ENCODE results near the gene CLCN1. TPM values are rescaled to one million over a fixed set of nuclear protein-coding genes. Genes with fewer than 3 reads are reported as not detected.

Gene CLCN1
- total and polyA plus RNA-seq, 10 of the 15 experiments (the other 5 are each of a cell fraction or from before 2014, with no cell fraction given) = 0.30 TPM; not detected in 9

DNA sequence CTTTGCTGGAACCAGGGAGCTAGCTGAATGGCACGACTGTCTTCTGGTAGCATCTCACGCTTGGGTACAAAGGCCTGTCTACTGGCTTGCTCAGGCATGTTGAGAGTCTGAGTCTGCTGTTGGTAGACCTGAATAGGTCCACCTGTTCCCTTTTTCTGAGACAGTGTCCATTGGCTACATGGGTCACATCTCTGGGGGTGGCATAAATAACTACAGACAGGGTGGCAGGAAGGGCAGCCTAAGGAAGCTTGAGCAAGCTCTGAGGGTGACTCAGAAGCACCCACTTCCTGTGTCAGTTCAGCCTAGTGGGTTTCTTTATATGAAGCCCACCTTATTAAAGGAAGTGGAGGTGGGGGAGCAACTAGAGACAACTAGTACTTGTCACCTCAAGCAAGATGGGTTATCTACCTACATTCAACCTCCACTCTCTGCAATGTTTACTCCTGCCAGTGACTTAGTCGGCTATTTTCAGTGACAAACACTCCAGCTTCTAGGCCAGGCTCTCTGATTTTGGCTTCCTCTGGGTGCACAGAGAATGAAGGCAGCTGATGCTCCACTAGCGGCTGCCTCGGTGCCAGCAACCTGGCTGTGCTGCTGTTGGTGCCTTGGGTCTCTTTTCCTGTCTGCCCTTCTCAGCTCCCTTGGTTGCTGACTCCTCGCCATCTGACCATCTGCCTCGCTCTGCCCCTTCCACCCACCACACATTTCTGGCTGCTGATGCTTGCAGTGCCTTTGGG is 59.6 kb downstream of the CLCN1 start (continued):
- TF ChIP-seq MLLT1 (IDR thresholded peaks at IDR 0.05) (no peak), EGR1 (IDR thresholded peaks at IDR 0.05; ENCODE audit: borderline replicate concordance in 1 of 2, low read depth in 2 of 2, low read length in 2 of 2) (no peak)

DNA sequence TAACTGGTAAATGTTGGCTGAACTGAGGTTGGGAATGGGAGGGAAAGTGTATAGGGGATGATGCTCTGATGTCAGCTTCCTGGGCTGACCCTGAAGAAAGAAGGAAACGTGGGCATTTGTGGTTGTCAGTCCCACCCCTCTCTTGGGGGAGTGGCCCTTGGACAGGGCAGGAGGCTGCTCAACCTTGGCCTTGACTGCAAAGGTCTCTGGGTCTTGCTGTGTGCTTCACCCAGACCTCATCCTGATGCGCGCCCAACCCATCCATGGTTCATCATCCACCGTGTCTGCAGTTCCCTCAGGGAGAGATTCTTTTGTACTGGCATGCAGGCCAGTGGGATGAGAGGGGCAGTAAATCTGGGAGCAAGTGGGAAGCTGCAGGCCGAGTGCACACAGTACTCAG is 60.5 kb downstream of the CLCN1 start:
- Histone ChIP-seq H3K79me2 (ENCODE audit: control insufficient read depth, insufficient read depth, low read length) (peaks cover 10% of the 10 kb centered on the region), H4K20me1 (ENCODE audit: control insufficient read depth, insufficient read depth) (no peaks in the 10 kb centered on the region), H3K9me3 (replicated peaks; ENCODE audit: control insufficient read depth, insufficient read depth, low read length) (no peaks in the 10 kb centered on the region), H3K4me1 (ENCODE audit: control insufficient read depth, insufficient read depth, low read length) (peaks cover 12% of the 10 kb centered on the region), H3K27me3 (replicated peaks in 1 of 2; ENCODE audit: control insufficient read depth in 2 of 2, insufficient read depth in 2 of 2, low read length in 1 of 2) (no peaks in the 10 kb centered on the region), H2AFZ (ENCODE audit: control insufficient read depth, low read depth, low read length) (no peak overlapping the region), H3K9ac (ENCODE audit: control insufficient read depth, insufficient read depth, low read length) (no peak overlapping the region), H3K36me3 (ENCODE audit: control insufficient read depth in 2 of 2, insufficient read depth in 2 of 2, low read length in 1 of 2) (no peaks in the 10 kb centered on the region), H3K27ac (ENCODE audit: control insufficient read depth, insufficient read depth) (no peak overlapping the region), H3K4me3 (no peak overlapping the region), H3K4me2 (ENCODE audit: control insufficient read depth, insufficient read depth) (no peak overlapping the region)
- ChIA-PET CTCF (interaction anchor here (3.5 kb wide), 1 partner anchor 40 kb away, joined by 12 read pairs; no protein-coding TSS in a partner anchor), POLR2A (no interaction called here), SMC1A (ENCODE audit: uncharacterized antibody, unreplicated experiment) (no interaction called here), RAD21 (ENCODE audit: unreplicated experiment) (no interaction called here)
- TF ChIP-seq STAT1 (conservative IDR thresholded peaks at IDR 0.05) (no peak), CEBPB (IDR thresholded peaks at IDR 0.05; ENCODE audit: borderline replicate concordance in 1 of 2, low read depth in 2 of 2, low read length in 2 of 2) (no peak), RUNX3 (IDR thresholded peaks at IDR 0.05; ENCODE audit: low read length) (no peak), SUZ12 (IDR thresholded peaks at IDR 0.05; ENCODE audit: unreplicated experiment) (no peak), RAD51 (IDR thresholded peaks at IDR 0.05) (no peak), PML (IDR thresholded peaks at IDR 0.05; ENCODE audit: low read length) (no peak), NFYA (IDR thresholded peaks at IDR 0.05; ENCODE audit: borderline replicate concordance, low read depth, low read length) (no peak), RELA (IDR thresholded peaks at IDR 0.05; ENCODE audit: borderline replicate concordance, partially characterized antibody) (no peak), CREB1 (IDR thresholded peaks at IDR 0.05; ENCODE audit: low read depth) (no peak)
- DNase-seq (ENCODE audit: low read depth, low spot score) (no peak), ATAC-seq (no peak), FAIRE-seq (no peak)
- 65% methylated on average over 5 of the region's 5 CpGs for WGBS (ENCODE audit: insufficient coverage, insufficient replicate concordance, low lambda C conversion rate, missing lambda C conversion rate)
- in situ Hi-C loops (cut with MboI) (no loop called here), intact Hi-C loops (cut with micrococcal nuclease; ENCODE audit: unreplicated experiment) (no loop called here)
- no TSS peak for BruUV-seq (replicated peaks)
